Endothelial cell of umbilical vein (primary cell): ENCODE measurements around the gene PIK3R1. TPM values are rescaled to one million over a fixed set of nuclear protein-coding genes. Genes with fewer than 3 reads are reported as not detected.

ENCODE experiments used
- BruUV-seq: library from RNA; stranded (reverse); fragments of 400-500 nt; replicated peaks from 2 replicates; lab custom pipeline; 2021; lab: Mats Ljungman, UMichigan
- CTCF ChIA-PET: fragments of 300-600, 350-600 bp; sonication (Branson Sonifier 250); formaldehyde crosslinking; loops from one replicate; lab custom pipeline; 2021; ENCODE audit warnings: antibody characterized with exemption, inconsistent platforms; lab: Charles Lee
- POLR2A ChIA-PET: fragments of 300-600, 350-600 bp; sonication (Branson Sonifier 250); formaldehyde crosslinking; loops from one replicate; lab custom pipeline; 2021; ENCODE audit warnings: antibody characterized with exemption, inconsistent platforms; lab: Charles Lee
- DNase-seq: peaks from one replicate; pipeline ENCODE4 v3.0.0-alpha.2; 2011; ENCODE audit warnings: low read depth, low spot score
- FAIRE-seq: peaks from 2 replicates; lab custom pipeline; 2011; peaks lifted over from hg19 to GRCh38; lab: Jason Lieb, UNC
- H2AFZ ChIP-seq: 2 replicates; pipeline ENCODE4 v1.6.0; 2012; ENCODE audit warnings: low read depth, low read length, control low read depth, inconsistent platforms
- H3K27ac ChIP-seq: 2 replicates; pipeline ENCODE4 v1.5.1; 2011; ENCODE audit warnings: low read depth, mild to moderate bottlenecking, control low read depth, low read length, moderate library complexity; ENCODE audit not compliant: insufficient read depth
- H3K27me3 ChIP-seq, 2 experiments: 2 replicates each; pipeline versions ENCODE4 v1.6.0 to v1.6.1; 2011; ENCODE audit warnings: low read length in 2 of 2, mixed read lengths in 1 of 2; ENCODE audit not compliant: control insufficient read depth in 2 of 2, insufficient read depth in 2 of 2
- H3K36me3 ChIP-seq, 2 experiments: 2 replicates in 1 of 2; 3 replicates in 1 of 2; pipeline ENCODE4 v1.5.1; 2011; ENCODE audit warnings: low read length in 2 of 2, mild to moderate bottlenecking in 1 of 2, moderate library complexity in 1 of 2; ENCODE audit not compliant: control insufficient read depth in 2 of 2, insufficient read depth in 2 of 2; ENCODE audit errors: extremely low read depth in 1 of 2
- H3K4me1 ChIP-seq: 3 replicates; pipeline ENCODE4 v1.5.1; 2011; ENCODE audit warnings: mild to moderate bottlenecking, low read length; ENCODE audit not compliant: control insufficient read depth, insufficient read depth; ENCODE audit errors: extremely low read depth
- H3K4me2 ChIP-seq: 2 replicates; pipeline ENCODE4 v1.6.1; 2011; ENCODE audit warnings: low read length, control low read depth, mixed read lengths; ENCODE audit not compliant: insufficient read depth
- H3K4me3 ChIP-seq, 3 experiments: fragments of 200-600 bp in 1 of 3; sonication (generic), shearing (Covaris generic) in 1 of 3; replicated peaks in 1 of 3; 2 replicates each; pipeline ENCODE4 v1.5.1; 2011 to 2016; ENCODE audit warnings: control low read depth in 3 of 3, low read length in 3 of 3, mild to moderate bottlenecking in 2 of 3, inconsistent platforms in 1 of 3, low read depth in 1 of 3, moderate library complexity in 1 of 3; ENCODE audit not compliant: insufficient read depth in 1 of 3
- H3K79me2 ChIP-seq: 2 replicates; pipeline ENCODE4 v1.6.0; 2012; ENCODE audit warnings: low read length, inconsistent platforms; ENCODE audit not compliant: control insufficient read depth, insufficient read depth
- H3K9ac ChIP-seq: replicated peaks from 2 replicates; pipeline ENCODE3; 2011; ENCODE audit warnings: low read length, control low read depth; ENCODE audit not compliant: insufficient read depth; ENCODE audit errors: extremely low read depth
- H3K9me1 ChIP-seq: replicated peaks from 3 replicates; pipeline ENCODE4 v1.6.0; 2011; ENCODE audit warnings: mild to moderate bottlenecking, low read length; ENCODE audit not compliant: control insufficient read depth, insufficient read depth; ENCODE audit errors: extremely low read depth
- H3K9me3 ChIP-seq: replicated peaks from 2 replicates; pipeline ENCODE4 v1.5.1; 2012; ENCODE audit warnings: low read length, inconsistent platforms; ENCODE audit not compliant: control insufficient read depth, insufficient read depth
- H4K20me1 ChIP-seq: replicated peaks from 2 replicates; pipeline ENCODE3; 2011; ENCODE audit warnings: mild to moderate bottlenecking, low read length; ENCODE audit not compliant: control insufficient read depth, insufficient read depth; ENCODE audit errors: extremely low read depth
- EZH2 ChIP-seq: IDR thresholded peaks from 2 replicates; pipeline ENCODE4 v1.6.1; 2012; ENCODE audit warnings: borderline replicate concordance, low read depth, mild to moderate bottlenecking, moderate library complexity, low read length, inconsistent platforms; ENCODE audit not compliant: severe bottlenecking
- FOS ChIP-seq: IDR thresholded peaks from 2 replicates; pipeline ENCODE4 v1.6.1; 2011; ENCODE audit warnings: mild to moderate bottlenecking, low read length, moderate library complexity, borderline replicate concordance; ENCODE audit not compliant: insufficient read depth
- GATA2 ChIP-seq: IDR thresholded peaks from 2 replicates; pipeline ENCODE4 v1.7.0; 2011; ENCODE audit warnings: low read depth, mild to moderate bottlenecking, moderate library complexity, mixed read lengths, low read length; ENCODE audit not compliant: insufficient read length, insufficient read depth
- JUN ChIP-seq: IDR thresholded peaks from 2 replicates; pipeline ENCODE4 v1.6.1; 2011; ENCODE audit warnings: borderline replicate concordance, low read depth; ENCODE audit not compliant: insufficient read length, insufficient read depth
- MYC ChIP-seq: IDR thresholded peaks from one replicate; pipeline ENCODE4 v1.6.1; 2011; ENCODE audit warnings: mild to moderate bottlenecking, low read depth, low read length
- POLR2A ChIP-seq: IDR thresholded peaks from 2 replicates; pipeline ENCODE4 v1.6.1; 2012; ENCODE audit warnings: low read depth, mild to moderate bottlenecking, control low read depth, low read length
- POLR2AphosphoS5 ChIP-seq: IDR thresholded peaks from 2 replicates; pipeline ENCODE4 v1.6.1; 2012; ENCODE audit warnings: low read depth, mild to moderate bottlenecking, control low read depth, low read length, moderate library complexity; ENCODE audit not compliant: insufficient read depth
- dilution Hi-C: fragments of 300-500 bp; cut with MboI; formaldehyde crosslinking; loops from one replicate; pipeline ENCODE4 v1.15.0; 2019; ENCODE audit warnings: low sequenced_read_pairs; ENCODE audit not compliant: extremely low pct_ligation_motif_present
- intact Hi-C: fragments of 100-400 bp; cut with micrococcal nuclease; formaldehyde crosslinking; loops from one replicate; pipeline ENCODE4 v1.10.0; 2022
- polyA plus RNA-seq, 4 experiments: library from polyadenylated mRNA; depleted of rRNA in 3 of 4; stranded (reverse) in 3 of 4; unstranded in 1 of 4; fragments of >200 nt; gene quantifications; 2 replicates each; pipeline versions ENCODE4 v1.2.1 to v1.2.3, GENCODE V29; 2011 to 2012; ENCODE audit warnings: missing spikeins in 1 of 4
- total RNA-seq: library from RNA; stranded (reverse); gene quantifications from 2 replicates; pipeline ENCODE4 v1.2.3, GENCODE V29; 2021
- TF ChIP-seq, protein P1 (sequence below), 2 donors: IDR thresholded peaks; 1 replicate in 1 of 2; 2 replicates in 1 of 2; pipeline ENCODE4 v1.5.1; 2011; ENCODE audit warnings: low read length in 2 of 2, mild to moderate bottlenecking in 2 of 2, moderate library complexity in 2 of 2, control low read depth in 1 of 2, inconsistent platforms in 1 of 2, low read depth in 1 of 2; ENCODE audit not compliant: insufficient read depth in 1 of 2; ENCODE audit errors: extremely low read depth in 1 of 2
- TF ChIP-seq, protein P2 (sequence below): IDR thresholded peaks from 2 replicates; pipeline ENCODE4 v1.6.1; 2011; ENCODE audit not compliant: insufficient read depth, insufficient read length

Gene PIK3R1
- total and polyA plus RNA-seq, 2 donors (not counting 3 experiments of a cell fraction or from before 2014, with no cell fraction given), result 2.8 to 30.0 TPM

DNA sequence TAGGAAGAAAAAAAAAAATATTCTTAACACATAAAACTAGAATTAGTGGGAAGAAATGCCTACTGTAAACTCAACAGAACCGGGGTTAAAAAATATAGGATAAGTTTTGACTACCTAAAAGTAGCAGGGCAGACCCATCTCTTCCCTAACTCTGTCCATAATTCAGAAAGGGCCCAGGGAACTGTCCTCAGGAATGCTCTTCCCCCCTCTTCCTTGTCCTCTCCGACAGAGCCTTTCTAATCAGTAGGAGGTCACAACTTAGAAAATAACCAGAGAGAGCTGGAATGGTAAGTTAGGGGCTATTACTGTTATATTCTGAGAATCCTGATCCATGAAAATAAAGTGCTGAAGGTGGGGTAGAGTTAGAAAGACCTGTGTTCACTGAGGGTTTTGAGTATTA, 22.2 kb downstream of the PIK3R1 start:
- Histone ChIP-seq H3K9me3 (no peaks in the 10 kb centered on the region), H4K20me1 (peaks cover 5% of the 10 kb centered on the region), H3K9me1 (no peaks in the 10 kb centered on the region), H3K4me1 (peaks cover 21% of the 10 kb centered on the region), H2AFZ (no peak overlapping the region), H3K9ac (no peak overlapping the region), H3K4me2 (no peak overlapping the region), H3K79me2 (peaks cover 23% of the 10 kb centered on the region), H3K4me3 (no peak overlapping the region), H3K27ac (no peak overlapping the region), H3K36me3 (no peaks in the 10 kb centered on the region), H3K27me3 (no peaks in the 10 kb centered on the region)
- no TSS peak for BruUV-seq
- CTCF ChIA-PET, result interaction anchor here (1.0 to 1.4 kb wide), 2 partner anchors 10 to 15 kb away, joined by 3 read pairs; no protein-coding TSS in a partner anchor
- POLR2A ChIA-PET, result no interaction called here
- dilution Hi-C loops (no loop called here), intact Hi-C loops (no loop called here)
- TF ChIP-seq POLR2A (no peak), MYC (no peak), GATA2 (no peak), EZH2 (no peak), JUN (no peak), POLR2AphosphoS5 (no peak), FOS (no peak)
- TF ChIP-seq, protein P1, sequence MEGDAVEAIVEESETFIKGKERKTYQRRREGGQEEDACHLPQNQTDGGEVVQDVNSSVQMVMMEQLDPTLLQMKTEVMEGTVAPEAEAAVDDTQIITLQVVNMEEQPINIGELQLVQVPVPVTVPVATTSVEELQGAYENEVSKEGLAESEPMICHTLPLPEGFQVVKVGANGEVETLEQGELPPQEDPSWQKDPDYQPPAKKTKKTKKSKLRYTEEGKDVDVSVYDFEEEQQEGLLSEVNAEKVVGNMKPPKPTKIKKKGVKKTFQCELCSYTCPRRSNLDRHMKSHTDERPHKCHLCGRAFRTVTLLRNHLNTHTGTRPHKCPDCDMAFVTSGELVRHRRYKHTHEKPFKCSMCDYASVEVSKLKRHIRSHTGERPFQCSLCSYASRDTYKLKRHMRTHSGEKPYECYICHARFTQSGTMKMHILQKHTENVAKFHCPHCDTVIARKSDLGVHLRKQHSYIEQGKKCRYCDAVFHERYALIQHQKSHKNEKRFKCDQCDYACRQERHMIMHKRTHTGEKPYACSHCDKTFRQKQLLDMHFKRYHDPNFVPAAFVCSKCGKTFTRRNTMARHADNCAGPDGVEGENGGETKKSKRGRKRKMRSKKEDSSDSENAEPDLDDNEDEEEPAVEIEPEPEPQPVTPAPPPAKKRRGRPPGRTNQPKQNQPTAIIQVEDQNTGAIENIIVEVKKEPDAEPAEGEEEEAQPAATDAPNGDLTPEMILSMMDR (IDR thresholded peaks at IDR 0.05; ENCODE audit: extremely low read depth in 1 of 2, insufficient read depth in 1 of 2, low read depth in 1 of 2, low read length in 2 of 2), result no peak
- TF ChIP-seq, protein P2, sequence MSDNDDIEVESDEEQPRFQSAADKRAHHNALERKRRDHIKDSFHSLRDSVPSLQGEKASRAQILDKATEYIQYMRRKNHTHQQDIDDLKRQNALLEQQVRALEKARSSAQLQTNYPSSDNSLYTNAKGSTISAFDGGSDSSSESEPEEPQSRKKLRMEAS, result no peak
- FAIRE-seq (no peak), DNase-seq (no peak)
